H1 (cell line): ENCODE results near the gene NFATC1. TPM values are rescaled to one million over a fixed set of nuclear protein-coding genes. Genes with fewer than 3 reads are reported as not detected.

Experiments used
- CTCF ChIA-PET: fragments of 300-600 bp; sonication (Branson Sonifier 250); formaldehyde crosslinking; loops from one replicate; lab custom pipeline; 2021; ENCODE audit not compliant: partially characterized antibody; lab: Charles Lee
- POLR2A ChIA-PET: fragments of 300-600 bp; sonication (Branson Sonifier 250); formaldehyde crosslinking; loops from one replicate; lab custom pipeline; 2021; ENCODE audit warnings: inconsistent platforms; ENCODE audit not compliant: partially characterized antibody; lab: Charles Lee
- DNase-seq, 2 experiments: peaks; one replicate each; pipeline versions ENCODE4 v3.0.0 to v3.0.0-alpha.2; 2010 to 2022; ENCODE audit warnings: low spot score in 2 of 2, low read depth in 1 of 2, mixed read lengths in 1 of 2
- FAIRE-seq: peaks from 2 replicates; lab custom pipeline; 2011; peaks lifted over from hg19 to GRCh38; lab: Jason Lieb, UNC
- H2AFZ ChIP-seq: 2 replicates; pipeline ENCODE4 v1.8.1; 2012; ENCODE audit warnings: low read length, inconsistent platforms
- H2AK5ac ChIP-seq: 2 replicates; pipeline ENCODE4 v1.6.1; 2013; ENCODE audit warnings: low read depth, low read length
- H2BK120ac ChIP-seq: replicated peaks from 2 replicates; pipeline ENCODE3; 2013; ENCODE audit warnings: low read depth, low read length, inconsistent platforms
- H2BK12ac ChIP-seq: 2 replicates; pipeline ENCODE4 v1.6.1; 2013; ENCODE audit warnings: low read depth, low read length
- H2BK15ac ChIP-seq: 2 replicates; pipeline ENCODE4 v1.6.1; 2013; ENCODE audit warnings: low read length
- H2BK20ac ChIP-seq: 2 replicates; pipeline ENCODE4 v1.6.1; 2013; ENCODE audit warnings: low read length
- H2BK5ac ChIP-seq: 2 replicates; pipeline ENCODE4 v1.6.1; 2013; ENCODE audit warnings: low read depth, low read length
- H3K14ac ChIP-seq: 2 replicates; pipeline ENCODE4 v1.6.1; 2013; ENCODE audit warnings: inconsistent platforms; ENCODE audit not compliant: insufficient read length
- H3K18ac ChIP-seq: 2 replicates; pipeline ENCODE4 v1.6.1; 2013; ENCODE audit warnings: low read length; ENCODE audit errors: extremely low read depth
- H3K23ac ChIP-seq: 2 replicates; pipeline ENCODE4 v1.6.1; 2013; ENCODE audit warnings: inconsistent platforms; ENCODE audit not compliant: insufficient read length
- H3K23me2 ChIP-seq: 2 replicates; pipeline ENCODE4 v1.6.1; 2013; ENCODE audit warnings: low read depth, low read length
- H3K27ac ChIP-seq: 2 replicates; pipeline ENCODE4 v1.6.1; 2011; ENCODE audit warnings: low read depth, low read length, inconsistent platforms
- H3K27me3 ChIP-seq, 4 experiments: replicated peaks in 1 of 4; 1 replicate in 1 of 4; 2 replicates in 3 of 4; pipeline versions ENCODE4 v1.6.1 to v1.8.1; 2011 to 2013; ENCODE audit warnings: low read length in 3 of 4, mild to moderate bottlenecking in 3 of 4, inconsistent platforms in 2 of 4, mixed read lengths in 2 of 4, moderate library complexity in 1 of 4; ENCODE audit not compliant: control insufficient read depth in 3 of 4, insufficient read depth in 3 of 4; ENCODE audit errors: extremely low read depth in 1 of 4
- H3K36me3 ChIP-seq, 4 experiments: 2 replicates each; pipeline versions ENCODE4 v1.6.1 to v1.8.1; 2011 to 2013; ENCODE audit warnings: mild to moderate bottlenecking in 4 of 4, low read length in 3 of 4, moderate library complexity in 2 of 4, control low read depth in 1 of 4, inconsistent platforms in 1 of 4; ENCODE audit not compliant: insufficient read depth in 4 of 4, control insufficient read depth in 2 of 4
- H3K4ac ChIP-seq: replicated peaks from 2 replicates; pipeline ENCODE3; 2013; ENCODE audit warnings: low read length, low read depth, mixed read lengths, inconsistent platforms; ENCODE audit not compliant: insufficient read length
- H3K4me1 ChIP-seq, 4 experiments: replicated peaks in 1 of 4; 1 replicate in 1 of 4; 2 replicates in 3 of 4; pipeline versions ENCODE4 v1.6.1 to v1.8.1; 2011 to 2013; ENCODE audit warnings: low read length in 3 of 4, inconsistent platforms in 2 of 4, mixed read lengths in 1 of 4; ENCODE audit not compliant: insufficient read depth in 4 of 4, control insufficient read depth in 3 of 4
- H3K4me2 ChIP-seq, 2 experiments: 2 replicates each; pipeline versions ENCODE4 v1.6.1 to v1.8.1; 2011 to 2013; ENCODE audit warnings: low read depth in 2 of 2, low read length in 2 of 2, control low read depth in 1 of 2, inconsistent platforms in 1 of 2, mild to moderate bottlenecking in 1 of 2; ENCODE audit not compliant: insufficient read depth in 1 of 2
- H3K4me3 ChIP-seq, 4 experiments: fragments of 200-600, 300-600 bp in 1 of 4; sonication (generic), shearing (Covaris generic), sonication (Bioruptor Twin) in 1 of 4; 2 replicates each; pipeline versions ENCODE4 v1.5.1 to v1.8.1; 2011 to 2016; ENCODE audit warnings: low read length in 4 of 4, low read depth in 3 of 4, control low read depth in 2 of 4, inconsistent platforms in 2 of 4, mild to moderate bottlenecking in 2 of 4, mixed read lengths in 1 of 4, moderate library complexity in 1 of 4; ENCODE audit not compliant: insufficient read depth in 2 of 4; ENCODE audit errors: extremely low read depth in 1 of 4
- H3K56ac ChIP-seq: replicated peaks from 2 replicates; pipeline ENCODE3; 2013; ENCODE audit warnings: low read depth, mild to moderate bottlenecking, mixed read lengths, low read length, inconsistent platforms; ENCODE audit not compliant: insufficient read length
- H3K79me1 ChIP-seq: 2 replicates; pipeline ENCODE4 v1.6.1; 2013; ENCODE audit warnings: low read depth, low read length, control low read depth
- H3K79me2 ChIP-seq, 2 experiments: 2 replicates each; pipeline versions ENCODE4 v1.6.1 to v1.8.1; 2012 to 2013; ENCODE audit warnings: low read length in 2 of 2, mild to moderate bottlenecking in 2 of 2, inconsistent platforms in 1 of 2; ENCODE audit not compliant: insufficient read depth in 2 of 2, control insufficient read depth in 1 of 2
- H3K9ac ChIP-seq, 4 experiments: replicated peaks in 1 of 4; 1 replicate in 1 of 4; 2 replicates in 3 of 4; pipeline versions ENCODE4 v1.6.1 to v1.8.1; 2011 to 2013; ENCODE audit warnings: low read depth in 3 of 4, low read length in 3 of 4, control low read depth in 2 of 4, mild to moderate bottlenecking in 2 of 4, moderate library complexity in 2 of 4, inconsistent platforms in 1 of 4; ENCODE audit errors: extremely low read depth in 1 of 4
- H3K9me3 ChIP-seq, 2 experiments: 2 replicates each; pipeline versions ENCODE4 v1.6.1 to v1.8.1; 2012 to 2013; ENCODE audit warnings: mild to moderate bottlenecking in 2 of 2, moderate library complexity in 2 of 2, control low read depth in 1 of 2, inconsistent platforms in 1 of 2, low read depth in 1 of 2, low read length in 1 of 2, mixed read lengths in 1 of 2; ENCODE audit not compliant: insufficient read depth in 2 of 2
- H4K20me1 ChIP-seq, 2 experiments: replicated peaks in 1 of 2; 2 replicates each; pipeline versions ENCODE3 to v1.8.1; 2011 to 2013; ENCODE audit warnings: inconsistent platforms in 2 of 2, low read length in 2 of 2, mild to moderate bottlenecking in 1 of 2; ENCODE audit not compliant: insufficient read depth in 2 of 2, control insufficient read depth in 1 of 2
- H4K5ac ChIP-seq: 2 replicates; pipeline ENCODE4 v1.6.1; 2013; ENCODE audit warnings: low read length, low read depth, mixed read lengths, inconsistent platforms; ENCODE audit not compliant: insufficient read length
- H4K8ac ChIP-seq: 2 replicates; pipeline ENCODE4 v1.8.0; 2013; ENCODE audit warnings: mild to moderate bottlenecking, moderate library complexity, low read length, inconsistent platforms; ENCODE audit not compliant: insufficient read depth; ENCODE audit errors: extremely low read depth
- H4K91ac ChIP-seq: replicated peaks from 2 replicates; pipeline ENCODE3; 2013; ENCODE audit warnings: low read length, mixed read lengths, inconsistent platforms; ENCODE audit not compliant: insufficient read length
- BCL11A ChIP-seq, 2 experiments: IDR thresholded peaks; one replicate each; pipeline ENCODE4 v1.6.1; 2011; ENCODE audit warnings: low read depth in 2 of 2, low read length in 2 of 2, mild to moderate bottlenecking in 2 of 2
- CEBPB ChIP-seq: IDR thresholded peaks from 2 replicates; pipeline ENCODE4 v1.6.1; 2012; ENCODE audit warnings: low read depth, low read length
- CHD1 ChIP-seq: IDR thresholded peaks from 2 replicates; pipeline ENCODE4 v1.6.1; 2012; ENCODE audit warnings: low read depth, low read length, improper control_type of control experiment
- EP300 ChIP-seq, 2 experiments: IDR thresholded peaks; 1 replicate in 1 of 2; 2 replicates in 1 of 2; pipeline ENCODE4 v1.6.1; 2011 to 2012; ENCODE audit warnings: low read depth in 2 of 2, low read length in 2 of 2, mild to moderate bottlenecking in 2 of 2, borderline replicate concordance in 1 of 2, inconsistent platforms in 1 of 2, moderate library complexity in 1 of 2
- MAFK ChIP-seq: IDR thresholded peaks from 2 replicates; pipeline ENCODE4 v1.6.1; 2012; ENCODE audit warnings: low read depth, mild to moderate bottlenecking, improper control_type of control experiment, low read length
- MAX ChIP-seq: IDR thresholded peaks from 2 replicates; pipeline ENCODE4 v1.6.1; 2012; ENCODE audit warnings: inconsistent platforms
- SIN3A ChIP-seq, 2 experiments: IDR thresholded peaks in 1 of 2; conservative IDR thresholded peaks in 1 of 2; 2 replicates each; pipeline ENCODE4 v1.6.1; 2011 to 2012; ENCODE audit warnings: low read length in 2 of 2, improper control_type of control experiment in 1 of 2, low read depth in 1 of 2, mild to moderate bottlenecking in 1 of 2
- SP4 ChIP-seq: IDR thresholded peaks from 2 replicates; pipeline ENCODE4 v1.6.1; 2012; ENCODE audit warnings: low read length, inconsistent platforms
- TBP ChIP-seq: IDR thresholded peaks from 2 replicates; pipeline ENCODE4 v1.6.1; 2011; ENCODE audit warnings: low read depth, low read length, improper control_type of control experiment
- USF2 ChIP-seq: IDR thresholded peaks from 2 replicates; pipeline ENCODE4 v1.6.1; 2011; ENCODE audit warnings: low read length, improper control_type of control experiment
- WGBS, 2 experiments: shearing (Covaris generic) in 1 of 2; methylation state at CpG; one replicate each; pipeline versions ENCODE4 v1.1.6 to v1.1.7; 2013 to 2015; ENCODE audit warnings: low lambda C conversion rate in 2 of 2, mixed read lengths in 2 of 2, inconsistent platforms in 1 of 2, low coverage in 1 of 2, missing lambda C conversion rate in 1 of 2; ENCODE audit not compliant: insufficient replicate concordance in 2 of 2, insufficient coverage in 1 of 2, insufficient read length in 1 of 2; ENCODE audit errors: extremely low coverage in 1 of 2, missing lambda C conversion rate in 1 of 2; 5-methylcytosine and 5-hydroxymethylcytosine counted together
- polyA plus RNA-seq, 7 experiments: library from polyadenylated mRNA; depleted of rRNA in 3 of 7; stranded (reverse) in 5 of 7; unstranded in 2 of 7; fragments of >200 nt in 5 of 7; fragments of 200-250 nt in 2 of 7; gene quantifications; 1 replicate in 5 of 7; 2 replicates in 1 of 7; 4 replicates in 1 of 7; pipeline versions ENCODE4 v1.2.1 to v1.2.3, GENCODE V29; 2011 to 2013; ENCODE audit warnings: missing spikeins in 2 of 7, mixed read lengths in 2 of 7
- total RNA-seq: library from RNA; stranded (reverse); fragmentation: NEBNext Ultra II Directional; extraction: Animal tissue kit (Norgen Biotek cat#: 25700); gene quantifications from 2 replicates; pipeline ENCODE4 v1.2.1, GENCODE V29; 2021

NFATC1 gene
- total and polyA plus RNA-seq, 2 of the 8 experiments (the other 6 are each of a cell fraction or from before 2014, with no cell fraction given) = 2.0 to 6.6 TPM

GRCh38 chr18:79393635-79394533, 1.8 kb upstream of the NFATC1 start:
- Histone ChIP-seq H2BK12ac (no peak overlapping the region), H2AFZ (no peak overlapping the region), H3K36me3 (no peaks in the 10 kb centered on the region; a peak in 1 of 8 replicates), H3K56ac (no peak overlapping the region), H3K4ac (no peak overlapping the region), H3K23me2 (peaks cover 2% of the 10 kb centered on the region; the same call in 1 of the 2 replicates), H3K27ac (no peak overlapping the region), H2BK120ac (no peak overlapping the region), H3K9me3 (no peaks in the 10 kb centered on the region), H2BK20ac (no peak overlapping the region), H4K91ac (no peak overlapping the region), H2BK15ac (no peak overlapping the region), H2AK5ac (no peak overlapping the region), H3K79me2 (no peaks in the 10 kb centered on the region), H4K8ac (no peak overlapping the region), H4K20me1 (peaks cover 2% of the 10 kb centered on the region in 2 experiments), H3K9ac (no peak overlapping the region), H4K5ac (no peak overlapping the region), H3K79me1 (no peaks in the 10 kb centered on the region), H3K4me1 (peaks cover 0 to 12% (median 7%) of the 10 kb centered on the region in 4 experiments; a peak in 5 of 7 replicates), H3K18ac (no peak overlapping the region), H3K4me2 (peak overlapping the region; percentile 74 to 78), H2BK5ac (no peak overlapping the region), H3K23ac (no peak overlapping the region), H3K14ac (no peak overlapping the region), H3K27me3 (peaks cover 39 to 68% (median 58%) of the 10 kb centered on the region in 4 experiments), H3K4me3 (peak overlapping the region; percentile 9 to 66 (median 30))
- 1% methylated on average over 37 of the region's 83 CpGs; no CpG with 5 or more reads in 1 of the 2 experiments for WGBS, 2 experiments
- DNase-seq (peak in 1 of 2 experiments; percentile 78), FAIRE-seq (no peak)
- ChIA-PET CTCF (interaction anchor here (1.0 to 8.9 kb wide), 4 partner anchors 14 to 130 kb away, joined by 3 to 62 read pairs (median 4); no protein-coding TSS in a partner anchor), POLR2A (interaction anchor here (1.1 to 1.6 kb wide), 4 partner anchors 8 to 13 kb away, joined by 3 to 6 read pairs (median 3); no protein-coding TSS in a partner anchor)
- no peak for TF ChIP-seq SP4
- TF ChIP-seq CEBPB = no peak
- TF ChIP-seq MAFK = no peak
- no peak for TF ChIP-seq EP300 (IDR thresholded peaks at IDR 0.05; ENCODE audit: borderline replicate concordance in 1 of 2, low read depth in 2 of 2, low read length in 2 of 2)
- TF ChIP-seq SIN3A (conservative IDR thresholded peaks at IDR 0.05 in 1 of 2, IDR thresholded peaks at IDR 0.05 in 1 of 2; ENCODE audit: low read depth in 1 of 2, low read length in 2 of 2) = peak in 1 of 2 experiments; percentile 38; a peak in 1 of 4 replicates
- no peak for TF ChIP-seq CHD1
- TF ChIP-seq TBP = no peak
- peak; percentile 78 for TF ChIP-seq MAX
- no peak for TF ChIP-seq BCL11A (IDR thresholded peaks at IDR 0.05; ENCODE audit: low read depth in 2 of 2, low read length in 2 of 2)
- peak; percentile 66 for TF ChIP-seq USF2
